Left kidney (tissue), 2 donors: ENCODE results near the gene PRR5L. TPM values are rescaled to one million over a fixed set of nuclear protein-coding genes. Genes with fewer than 3 reads are reported as not detected.
A peak's percentile ranks its signal among the peaks of the same experiment; 100 is the strongest.
"Not testable (repeated sequence)": the region's sequence is repeated elsewhere in the genome, so short reads cannot be mapped to it uniquely, and the experiment has no call there.

Source experiments
- DNase-seq: peaks from one replicate; pipeline ENCODE4 v3.0.0-alpha.2; 2013
- polyA plus RNA-seq: library from polyadenylated mRNA; unstranded; fragments of 120-200 nt; gene quantifications from one replicate; pipeline ENCODE4 v1.2.1, GENCODE V29; 2013; ENCODE audit not compliant: insufficient read length

Gene PRR5L
- polyA plus RNA-seq, 1 donor, result 17.3 TPM

- DNase-seq, result no peak
These were observed 167.7 kb downstream of the PRR5L start for GRCh38 chr11:36463781-36464180.

GRCh38 chr11:36464720-36465119, 168.6 kb downstream of the PRR5L start:
- DNase-seq, result no peak

GRCh38 chr11:36465449-36466163, 169.5 kb downstream of the PRR5L start:
- DNase-seq, result no peak

- no peak for DNase-seq
These were observed 170.9 kb downstream of the PRR5L start for GRCh38 chr11:36467012-36467411.

GRCh38 chr11:36467916-36468315, 171.8 kb downstream of the PRR5L start:
- no peak for DNase-seq

GRCh38 chr11:36469063-36469462, 173.0 kb downstream of the PRR5L start:
- DNase-seq, result no peak

- DNase-seq, result no peak
These were observed 174.1 kb downstream of the PRR5L start for GRCh38 chr11:36469881-36470802.

GRCh38 chr11:36471577-36471976, 175.5 kb downstream of the PRR5L start:
- no peak for DNase-seq

- DNase-seq, result no peak
These were observed 179.1 kb downstream of the PRR5L start for GRCh38 chr11:36475192-36475591.

GRCh38 chr11:36478700-36479329, 182.7 kb downstream of the PRR5L start:
- DNase-seq, result peak; percentile 68

- no peak for DNase-seq
These were observed 184.7 kb downstream of the PRR5L start for GRCh38 chr11:36480833-36481232.

GRCh38 chr11:36483042-36483441, 187.0 kb downstream of the PRR5L start:
- not testable (repeated sequence) for DNase-seq

- DNase-seq, result no peak
These were observed 189.4 kb downstream of the PRR5L start for GRCh38 chr11:36485298-36486002.

GRCh38 chr11:36487619-36488018, 191.5 kb downstream of the PRR5L start:
- no peak for DNase-seq

GRCh38 chr11:36488096-36488495, 192.0 kb downstream of the PRR5L start:
- no peak for DNase-seq

- no peak for DNase-seq
These were observed 194.1 kb downstream of the PRR5L start for GRCh38 chr11:36490026-36490806.

- DNase-seq, result no peak
These were observed 196.7 kb downstream of the PRR5L start for GRCh38 chr11:36492724-36493304.

GRCh38 chr11:36493332-36493731, 197.2 kb downstream of the PRR5L start:
- no peak for DNase-seq

GRCh38 chr11:36498721-36499120, 202.6 kb downstream of the PRR5L start:
- no peak for DNase-seq

- no peak for DNase-seq
These were observed 203.2 kb downstream of the PRR5L start for GRCh38 chr11:36499315-36499714.

GRCh38 chr11:36500315-36500721, 204.2 kb downstream of the PRR5L start:
- no peak for DNase-seq
